Stimulated activated CD4-positive, alpha-beta T cell treated with anti-CD3 and anti-CD28 coated beads, Interleukin-15, amount 100 ng/mL, for 24 hours (primary cell): Measurements from ENCODE around the gene PTPRQ.
"Not testable (repeated sequence)": the region's sequence is repeated elsewhere in the genome, so short reads cannot be mapped to it uniquely, and the experiment has no call there.

Experiments
- DNase-seq: peaks from one replicate; pipeline ENCODE4 v3.0.0-alpha.2; 2020

PTPRQ gene

DNA sequence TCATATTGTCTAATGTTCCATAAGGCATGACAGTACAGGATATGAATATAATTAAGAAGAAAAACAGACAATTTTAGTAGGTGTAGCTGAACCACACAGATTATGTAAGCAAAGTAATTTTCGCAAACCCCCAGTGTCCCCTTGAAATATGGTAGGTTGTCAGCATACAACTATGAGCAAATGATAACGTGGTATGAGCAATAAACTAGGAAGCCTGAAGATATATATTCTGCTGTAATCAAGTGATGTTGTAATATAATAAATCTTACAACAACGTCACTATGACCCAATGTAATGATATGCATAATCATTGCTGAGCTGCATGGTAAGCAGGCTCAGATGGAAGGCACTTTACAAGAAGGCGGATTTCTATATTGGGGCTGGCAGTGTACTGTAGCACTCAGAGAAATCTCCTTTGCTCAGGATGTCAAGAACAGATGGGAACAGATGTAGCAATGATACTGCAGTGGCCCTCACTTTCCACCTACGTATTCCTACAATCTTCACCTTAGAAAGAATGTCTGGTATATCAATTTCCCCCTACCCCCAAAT, 215.6 kb downstream of the PTPRQ start:
- DNase-seq = no peak

DNA sequence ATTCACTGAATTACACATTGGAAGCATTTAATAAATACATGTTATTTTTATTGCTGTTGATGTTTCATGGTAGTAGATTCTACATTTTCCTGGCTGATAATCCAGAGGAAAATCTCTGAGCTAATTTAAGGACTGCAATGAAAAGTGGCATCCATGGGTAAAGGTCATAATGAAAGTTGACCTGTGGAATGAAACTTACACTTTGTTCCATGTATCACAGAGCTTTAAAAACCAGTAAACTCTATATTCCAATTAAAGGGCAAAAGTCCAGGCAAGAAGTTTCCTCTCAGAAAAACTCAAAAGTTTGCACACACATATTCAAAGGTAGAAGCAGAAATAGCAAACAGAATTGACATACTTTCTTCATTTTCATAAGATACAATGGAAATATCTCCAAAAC, 218.6 kb downstream of the PTPRQ start:
- DNase-seq = no peak

GRCh38 chr12:80670214-80670613, 226.2 kb downstream of the PTPRQ start:
- DNase-seq = no peak

GRCh38 chr12:80676042-80676636, 232.1 kb downstream of the PTPRQ start:
- DNase-seq = not testable (repeated sequence)

GRCh38 chr12:80676856-80677255, 232.8 kb downstream of the PTPRQ start:
- no peak for DNase-seq

GRCh38 chr12:80677994-80678393, 234.0 kb downstream of the PTPRQ start:
- DNase-seq = no peak

DNA sequence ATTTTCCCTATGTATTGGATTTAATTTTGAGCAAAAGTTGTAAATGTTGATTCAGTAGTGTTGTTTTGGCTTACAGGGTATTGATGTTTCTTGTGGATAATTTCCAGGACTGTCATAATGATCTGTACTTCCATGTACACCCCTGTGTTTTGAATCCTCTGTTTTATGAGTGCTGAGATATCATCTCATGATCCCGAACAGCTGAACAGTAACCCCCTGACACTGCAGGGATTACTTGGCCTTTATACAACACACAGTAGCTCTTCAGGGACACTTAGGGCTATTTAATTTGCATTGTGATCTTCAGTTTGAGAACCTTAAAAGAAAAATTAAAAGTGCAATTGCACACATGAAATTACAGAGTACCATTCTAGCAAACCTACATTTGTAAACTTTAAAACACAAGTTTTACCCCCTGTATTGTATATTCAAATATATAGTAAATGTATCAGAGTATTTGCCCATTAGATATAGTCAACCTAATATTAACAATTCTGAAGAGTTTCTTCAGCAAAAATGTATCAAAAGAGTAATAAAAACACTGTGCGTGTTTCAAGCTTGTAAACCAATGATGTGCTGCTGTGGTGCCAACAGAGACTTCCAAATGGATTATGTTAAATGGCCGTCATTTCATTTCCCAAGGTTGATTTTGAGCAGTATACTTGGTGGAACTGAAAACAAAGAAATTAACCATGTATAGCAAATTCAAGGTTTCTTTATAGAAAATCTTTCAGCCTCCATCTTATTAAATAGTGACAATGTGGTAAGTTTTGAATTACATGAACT, 235.5 kb downstream of the PTPRQ start:
- DNase-seq = no peak

GRCh38 chr12:80681287-80681686, 237.3 kb downstream of the PTPRQ start:
- DNase-seq = no peak

GRCh38 chr12:80681786-80682185, 237.8 kb downstream of the PTPRQ start:
- DNase-seq = no peak

- no peak for DNase-seq
Observed at GRCh38 chr12:80684077-80684495, 240.1 kb downstream of the PTPRQ start.

DNA sequence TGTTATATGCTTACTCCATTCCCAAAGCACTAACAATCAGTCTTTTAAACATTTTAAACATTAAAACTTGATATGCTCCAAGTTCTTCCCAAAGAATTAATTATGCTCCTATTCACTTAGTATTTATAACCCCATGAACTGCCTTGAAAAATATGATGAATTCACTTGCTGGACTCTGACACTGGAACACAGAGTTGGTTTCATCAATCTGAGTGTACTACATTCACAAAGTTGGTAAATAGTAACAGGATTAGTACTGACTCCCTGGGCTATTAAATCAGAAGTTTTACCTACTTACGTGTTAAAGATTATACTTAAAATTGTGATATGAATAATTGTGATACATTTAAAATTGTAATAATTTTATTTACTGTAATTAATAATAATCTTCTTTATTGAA, 246.1 kb downstream of the PTPRQ start:
- DNase-seq = no peak

DNA sequence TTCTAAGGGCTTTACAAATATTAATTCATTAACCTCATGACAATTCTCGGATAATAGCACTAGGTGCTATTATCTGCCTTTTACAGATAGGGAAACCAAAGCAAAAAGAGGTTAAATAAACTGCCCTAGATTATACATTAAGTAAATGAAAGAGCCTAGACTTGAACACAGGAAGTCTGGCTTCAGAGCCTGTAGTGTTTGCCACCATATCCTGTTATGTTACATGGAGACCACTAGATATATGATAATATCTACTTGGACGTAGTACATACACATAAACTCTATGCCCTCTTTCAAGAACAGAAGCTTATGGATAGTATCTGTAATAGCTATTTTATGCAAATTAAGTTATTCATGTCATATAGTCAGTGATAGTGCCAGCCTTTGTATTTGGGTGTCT, 246.5 kb downstream of the PTPRQ start:
- DNase-seq = no peak

DNA sequence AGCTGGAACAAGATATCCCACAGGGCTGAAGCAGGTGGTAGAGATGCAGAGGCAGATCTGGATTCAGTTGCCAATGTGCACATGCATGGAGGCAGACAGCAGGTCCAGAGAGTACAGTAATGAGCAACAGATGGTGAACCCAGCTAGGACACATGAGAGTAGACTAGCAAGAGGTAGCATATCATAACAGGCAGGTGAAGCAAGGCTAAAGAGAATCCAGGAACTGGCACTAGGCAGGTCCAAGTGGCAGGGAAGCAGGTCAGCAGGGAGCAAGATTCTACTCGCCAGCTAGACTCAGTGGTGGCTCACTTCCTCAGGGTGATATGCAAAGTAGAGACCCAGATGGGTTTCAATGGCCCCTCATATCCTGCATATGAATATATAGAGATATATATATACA, 248.1 kb downstream of the PTPRQ start:
- DNase-seq = no peak

- DNase-seq = no peak
Observed at GRCh38 chr12:80697270-80697887, 253.3 kb downstream of the PTPRQ start.

DNA sequence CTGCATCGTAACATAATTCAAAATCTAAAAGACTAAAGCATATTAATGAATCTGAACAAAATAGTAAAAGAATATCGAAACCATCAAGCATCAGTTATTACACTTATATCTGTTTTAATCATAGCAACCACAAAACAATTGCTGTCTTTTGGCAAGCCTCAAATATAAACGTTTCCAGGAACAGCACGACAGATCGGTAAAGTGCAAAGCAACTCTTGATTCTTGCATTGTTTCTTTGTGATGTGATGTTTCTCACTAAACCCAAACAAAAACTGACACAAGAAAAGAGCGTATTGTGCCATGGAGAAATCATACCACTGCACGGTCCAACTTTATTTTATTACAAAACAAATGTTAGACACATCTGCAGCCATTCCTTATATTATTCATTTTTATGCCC, 254.2 kb downstream of the PTPRQ start:
- no peak for DNase-seq

DNA sequence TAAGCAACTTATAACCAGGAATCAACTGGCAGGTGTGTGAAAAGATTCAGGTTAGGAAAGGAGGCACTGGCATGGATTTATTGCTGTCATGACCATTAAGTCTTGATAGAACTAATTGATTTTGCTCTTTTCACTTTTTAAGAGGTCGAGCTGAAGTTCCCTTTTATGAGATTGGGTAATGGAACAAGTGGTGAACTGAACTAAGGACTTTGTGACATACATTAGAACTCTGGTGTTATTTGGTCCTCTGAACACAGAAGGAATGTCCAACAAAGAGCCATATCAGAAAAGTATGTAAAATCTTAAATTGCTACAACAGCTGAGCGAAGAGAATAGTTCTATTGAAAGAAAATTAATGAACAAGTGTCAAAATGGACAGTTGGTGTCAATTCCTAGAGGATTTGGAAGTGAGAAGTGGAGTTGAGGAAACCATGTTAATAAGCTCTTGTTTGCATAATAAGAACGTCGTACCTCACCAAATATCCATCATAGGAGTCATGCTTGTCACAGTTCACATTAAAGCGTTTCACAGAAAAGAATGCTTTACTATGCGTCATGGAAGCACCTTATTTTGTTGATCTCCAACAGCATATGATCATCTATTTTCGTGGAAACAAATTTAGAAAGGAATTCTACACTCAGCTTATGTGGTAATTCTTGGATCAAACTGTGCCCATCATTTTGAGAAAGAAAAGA, 255.0 kb downstream of the PTPRQ start:
- DNase-seq = no peak

GRCh38 chr12:80700327-80700726, 256.3 kb downstream of the PTPRQ start:
- DNase-seq = no peak

GRCh38 chr12:80701388-80701787, 257.4 kb downstream of the PTPRQ start:
- no peak for DNase-seq

GRCh38 chr12:80702889-80703805, 259.1 kb downstream of the PTPRQ start:
- no peak for DNase-seq

- no peak for DNase-seq
Observed at GRCh38 chr12:80704420-80704819, 260.4 kb downstream of the PTPRQ start.

GRCh38 chr12:80707126-80707829, 263.2 kb downstream of the PTPRQ start, which contains the start of gene MYF6:
Gene MYF6 (plus strand): TSS chr12:80707634. CDS start chr12:80707720, 86 bp downstream.
- DNase-seq = no peak
